HG02759 (cell line): Measurements from ENCODE around the gene CFAP74.
"Not testable (repeated sequence)": the region's sequence is repeated elsewhere in the genome, so short reads cannot be mapped to it uniquely, and the experiment has no call there.

Experiments used
- ATAC-seq: cut with Tn5 transposase; IDR thresholded peaks from one replicate; pipeline ENCODE4 v1.9.1; 2021; ENCODE audit warnings: mild to moderate bottlenecking, moderate library complexity; ENCODE audit not compliant: unreplicated experiment

The CFAP74 gene

GRCh38 chr1:1987142-1987510 lies 16.5 kb downstream of the CFAP74 start:
- ATAC-seq = no peak

- no peak for ATAC-seq
These were observed 17.0 kb downstream of the CFAP74 start for GRCh38 chr1:1986451-1987141.

GRCh38 chr1:1985375-1986050 lies 18.1 kb downstream of the CFAP74 start:
- no peak for ATAC-seq

- ATAC-seq = no peak
These were observed 19.0 kb downstream of the CFAP74 start for GRCh38 chr1:1984560-1985070.

- no peak for ATAC-seq
These were observed 21.0 kb downstream of the CFAP74 start for GRCh38 chr1:1982379-1983232.

- not testable (repeated sequence) for ATAC-seq
These were observed 21.8 kb downstream of the CFAP74 start for GRCh38 chr1:1981631-1982327.

GRCh38 chr1:1981142-1981500 lies 22.5 kb downstream of the CFAP74 start:
- no peak for ATAC-seq

GRCh38 chr1:1980467-1981141 lies 23.0 kb downstream of the CFAP74 start:
- no peak for ATAC-seq

- ATAC-seq = no peak
These were observed 24.0 kb downstream of the CFAP74 start for GRCh38 chr1:1979482-1980165.

- not testable (repeated sequence) for ATAC-seq
These were observed 24.7 kb downstream of the CFAP74 start for GRCh38 chr1:1978690-1979481.

- no peak for ATAC-seq
These were observed 25.5 kb downstream of the CFAP74 start for GRCh38 chr1:1978108-1978507.

- ATAC-seq = no peak
These were observed 27.6 kb downstream of the CFAP74 start for GRCh38 chr1:1976031-1976430.

- ATAC-seq = no peak
These were observed 28.1 kb downstream of the CFAP74 start for GRCh38 chr1:1975535-1975934.

GRCh38 chr1:1974834-1975233 lies 28.8 kb downstream of the CFAP74 start:
- no peak for ATAC-seq

- ATAC-seq = no peak
These were observed 29.6 kb downstream of the CFAP74 start for GRCh38 chr1:1973716-1974642.

- ATAC-seq = no peak
These were observed 30.4 kb downstream of the CFAP74 start for GRCh38 chr1:1972976-1973715.

GRCh38 chr1:1971688-1972087 lies 31.9 kb downstream of the CFAP74 start:
- no peak for ATAC-seq
